SK-N-MC (cell line): ENCODE results near the gene RBPJL.

ENCODE experiments used
- EZH2 ChIP-seq: fragments of 200-600 bp; sonication (generic); IDR thresholded peaks from one replicate; pipeline ENCODE4 v1.6.1; 2017; ENCODE audit warnings: antibody characterized with exemption
- FOXP2 ChIP-seq: optimal IDR thresholded peaks from 2 replicates; pipeline ENCODE3; 2011; ENCODE audit warnings: mild to moderate bottlenecking, moderate library complexity; ENCODE audit not compliant: insufficient read depth; ENCODE audit errors: extremely low read length, control extremely low read depth
- POLR2AphosphoS5 ChIP-seq: IDR thresholded peaks from 2 replicates; pipeline ENCODE4 v1.6.1; 2012; ENCODE audit warnings: mild to moderate bottlenecking, low read depth, low read length, borderline replicate concordance

GRCh38 chr20:45354423-45355208 lies 48.0 kb downstream of the RBPJL start:
- no peak for TF ChIP-seq EZH2
- TF ChIP-seq POLR2AphosphoS5: no peak
- no peak for TF ChIP-seq FOXP2
